ENCODE results near the gene EBLN1.
"Not testable (repeated sequence)": the region's sequence is repeated elsewhere in the genome, so short reads cannot be mapped to it uniquely, and the experiment has no call there.

Gene EBLN1

GRCh38 chr10:22228167-22228938 lies 10.5 kb upstream of the EBLN1 start:
- no peak for DNase-seq (ENCODE audit: low read depth in 2 of 2)

- DNase-seq (ENCODE audit: low read depth in 2 of 2): no peak
Observed at GRCh38 chr10:22226599-22226998, 8.8 kb upstream of the EBLN1 start.

GRCh38 chr10:22222236-22223190 lies 4.7 kb upstream of the EBLN1 start:
- no peak for DNase-seq (ENCODE audit: low read depth in 2 of 2)

DNA sequence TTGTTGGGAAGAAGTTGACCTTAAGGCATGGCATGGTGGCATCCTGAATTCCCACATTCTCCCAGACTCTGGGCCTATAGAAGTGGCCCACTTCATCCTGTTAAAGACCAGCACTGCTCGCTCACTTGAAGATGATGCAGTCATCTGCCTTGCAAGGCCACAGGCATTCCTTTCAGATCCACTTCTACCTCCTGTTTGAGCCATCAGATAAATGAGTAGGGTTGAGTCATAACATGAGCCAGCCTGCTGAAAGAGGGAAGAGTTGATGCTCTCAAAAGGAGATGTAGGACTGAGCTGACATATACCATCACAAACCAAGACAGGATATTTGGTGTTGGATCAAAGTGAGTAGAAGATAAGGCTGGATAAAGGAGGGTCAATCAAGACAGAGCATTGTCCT lies 1.5 kb upstream of the EBLN1 start:
- DNase-seq (ENCODE audit: low read depth in 2 of 2): no peak

DNA sequence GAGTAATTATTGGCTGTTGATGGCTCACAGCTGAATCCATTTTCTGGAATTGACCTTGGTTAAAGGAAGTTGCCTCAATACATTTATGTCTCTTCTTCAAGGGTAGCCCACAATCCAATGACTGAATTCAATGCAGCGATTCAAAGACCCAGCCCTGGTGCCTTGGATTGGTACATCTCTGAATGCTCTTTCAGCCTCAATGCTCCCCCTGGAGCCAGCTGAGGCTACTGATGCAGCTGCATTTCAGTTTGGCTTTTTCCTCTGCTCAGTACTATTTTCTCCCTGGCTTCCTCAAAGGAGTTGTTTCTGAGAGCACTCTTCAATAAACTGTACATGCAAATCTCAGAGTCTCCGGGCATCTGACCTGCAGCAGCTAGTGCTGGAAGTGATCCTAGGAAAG lies 633 bp upstream of the EBLN1 start:
- DNase-seq (ENCODE audit: low read depth in 2 of 2): no peak

GRCh38 chr10:22217084-22217483 lies 731 bp downstream of the EBLN1 start:
- DNase-seq (ENCODE audit: low read depth in 2 of 2): not testable (repeated sequence)

DNA sequence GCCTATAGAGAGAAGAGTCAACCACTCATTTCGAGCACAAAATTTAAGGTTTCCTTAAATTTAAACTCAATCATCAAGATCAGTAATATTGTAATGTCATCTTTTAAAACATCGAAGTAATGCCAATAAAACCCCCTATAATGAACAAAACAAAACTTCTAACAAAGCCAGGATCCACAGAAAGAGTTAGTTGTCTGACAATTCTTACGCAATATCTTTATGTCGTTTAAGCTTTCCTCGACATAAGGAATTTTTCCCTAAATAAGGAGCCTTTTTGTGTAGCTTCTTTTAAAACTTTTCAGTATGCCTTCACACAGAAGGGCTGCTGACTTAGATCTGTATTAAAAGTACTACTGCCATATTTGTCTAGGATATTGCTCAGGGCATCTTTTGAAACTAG lies 7.5 kb downstream of the EBLN1 start:
- DNase-seq (ENCODE audit: low read depth in 2 of 2): no peak

- DNase-seq (ENCODE audit: low read depth in 2 of 2): no peak
Observed at GRCh38 chr10:22193945-22194344, 23.9 kb downstream of the EBLN1 start.

DNA sequence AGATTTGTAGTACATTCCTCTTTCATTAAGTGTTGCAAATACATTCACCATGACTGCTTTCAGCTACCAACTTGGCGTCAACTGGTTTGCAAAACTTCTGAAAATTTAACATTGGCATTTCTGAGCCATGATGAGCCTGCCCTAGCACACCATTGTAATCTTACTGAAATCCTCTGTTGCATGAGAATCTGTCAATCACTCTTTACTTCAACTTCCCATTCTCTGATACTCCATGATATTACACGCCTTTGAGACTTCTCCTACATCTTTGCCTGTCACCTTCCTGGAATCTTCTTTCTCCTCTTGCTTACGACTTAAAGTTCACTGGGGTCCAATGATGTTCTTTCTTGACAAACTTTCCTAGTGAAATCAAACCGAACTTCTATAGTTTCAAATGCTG lies 32.2 kb downstream of the EBLN1 start:
- no peak for DNase-seq (ENCODE audit: low read depth in 2 of 2)

GRCh38 chr10:22183771-22184461 lies 33.9 kb downstream of the EBLN1 start:
- DNase-seq (ENCODE audit: low read depth in 2 of 2): no peak

GRCh38 chr10:22180724-22181123 lies 37.1 kb downstream of the EBLN1 start:
- no peak for DNase-seq (ENCODE audit: low read depth in 2 of 2)

GRCh38 chr10:22174442-22174841 lies 43.4 kb downstream of the EBLN1 start:
- no peak for DNase-seq (ENCODE audit: low read depth in 2 of 2)

- no peak for DNase-seq (ENCODE audit: low read depth in 2 of 2)
Observed at GRCh38 chr10:22171131-22171530, 46.7 kb downstream of the EBLN1 start.

DNA sequence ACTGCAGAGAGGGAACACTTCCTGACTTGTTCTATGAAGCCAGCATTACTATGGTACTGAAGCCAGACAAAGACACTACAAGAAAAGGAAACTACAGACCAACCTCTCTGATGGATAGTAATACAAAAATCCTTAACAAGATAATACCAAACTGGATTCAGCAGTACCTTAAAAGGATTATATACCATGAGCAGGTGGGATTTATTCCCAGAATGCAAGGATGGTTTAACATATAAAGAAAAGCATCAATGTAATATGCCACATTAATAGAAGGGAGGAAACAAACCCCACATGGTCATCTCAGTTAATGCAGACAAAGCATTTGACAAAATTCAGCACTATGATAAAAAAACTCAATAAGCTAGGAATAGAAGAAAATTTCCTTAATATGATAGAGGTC lies 47.2 kb downstream of the EBLN1 start:
- no peak for DNase-seq (ENCODE audit: low read depth in 2 of 2)

GRCh38 chr10:22159979-22160378 lies 57.8 kb downstream of the EBLN1 start:
- DNase-seq (ENCODE audit: low read depth in 2 of 2): no peak

DNA sequence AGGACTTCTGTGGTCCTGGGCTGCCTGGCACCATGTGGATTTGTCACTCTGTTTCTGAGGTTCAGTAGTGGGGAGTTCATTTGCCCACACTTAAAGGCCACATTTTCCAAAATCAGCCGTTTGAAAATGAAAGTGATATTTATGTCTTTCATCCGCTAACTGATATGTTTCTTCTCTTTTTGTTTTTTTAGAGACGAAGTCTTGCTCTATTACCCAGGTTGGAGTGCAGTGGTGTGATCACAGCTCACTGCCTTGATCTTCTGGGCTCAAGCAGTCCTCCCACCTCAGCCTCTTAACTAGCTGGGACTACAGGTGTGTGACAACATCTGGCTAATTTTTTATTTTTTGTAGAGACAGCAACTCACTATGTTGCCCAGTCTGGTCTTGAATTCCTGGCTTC lies 58.6 kb downstream of the EBLN1 start:
- DNase-seq (ENCODE audit: low read depth in 2 of 2): no peak
